Measurements from ENCODE around the gene RGS3. TPM values are rescaled to one million over a fixed set of nuclear protein-coding genes. Genes with fewer than 3 reads are reported as not detected.

RGS3 gene
- total and polyA plus RNA-seq, 11 donors = 93.4 to 214 (median 134) TPM

GRCh38 chr9:113471566-113471965, 8.0 kb downstream of the RGS3 start:
- H3K27me3 ChIP-seq = no peaks in the 10 kb centered on the region
- H3K4me3 ChIP-seq = no peak overlapping the region
- no peaks in the 10 kb centered on the region for H3K9me3 ChIP-seq
- ATAC-seq = no peak
- WGBS, 4 donors = 87 to 93% (median 91%) methylated on average over 6 of the region's 6 CpGs
- H3K27ac ChIP-seq = no peak overlapping the region
- TF ChIP-seq CTCF (IDR thresholded peaks at IDR 0.05) (no peak), POLR2A (IDR thresholded peaks at IDR 0.05) (no peak)
- H3K36me3 ChIP-seq = no peaks in the 10 kb centered on the region
- intact Hi-C loops (cut with DNase I) = no loop called here
- DNase-seq = no peak
- H3K4me1 ChIP-seq = peaks cover 0 to 36% (median 5%) of the 10 kb centered on the region in 12 donors

- ATAC-seq (no peak), DNase-seq (no peak)
- WGBS, 4 donors = 95 to 98% (median 96%) methylated on average over 5 of the region's 5 CpGs
- intact Hi-C loops (cut with DNase I) = no loop called here
- TF ChIP-seq CTCF (IDR thresholded peaks at IDR 0.05) (no peak), POLR2A (IDR thresholded peaks at IDR 0.05) (no peak)
- no peak overlapping the region for H3K27ac ChIP-seq
- no peaks in the 10 kb centered on the region for H3K9me3 ChIP-seq
- H3K27me3 ChIP-seq = no peaks in the 10 kb centered on the region
- no peak overlapping the region for H3K4me3 ChIP-seq
- no peaks in the 10 kb centered on the region for H3K36me3 ChIP-seq
- H3K4me1 ChIP-seq = peaks cover 0 to 40% (median 5%) of the 10 kb centered on the region in 12 donors
Observed at GRCh38 chr9:113472199-113472598, 8.7 kb downstream of the RGS3 start.

- Histone ChIP-seq H3K36me3 (no peaks in the 10 kb centered on the region), H3K4me1 (peaks cover 0 to 49% (median 8%) of the 10 kb centered on the region in 12 donors), H3K27me3 (no peaks in the 10 kb centered on the region), H3K4me3 (no peak overlapping the region), H3K27ac (peak overlapping the region in 5 of 12 donors; percentile 14 to 48 (median 32)), H3K9me3 (no peaks in the 10 kb centered on the region)
- intact Hi-C loops (cut with DNase I) = no loop called here
- DNase-seq = no peak
- TF ChIP-seq CTCF (IDR thresholded peaks at IDR 0.05) (no peak), POLR2A (IDR thresholded peaks at IDR 0.05) (no peak)
- 55 to 66% (median 62%) methylated on average over 7 to 8 of the region's 8 CpGs for WGBS, 4 donors
- peak in 1 of 4 donors; percentile 23 for ATAC-seq
Observed at GRCh38 chr9:113474360-113475028, 11.0 kb downstream of the RGS3 start.

- Histone ChIP-seq H3K27ac (peak overlapping the region in 2 of 12 donors; percentile 32 to 48), H3K36me3 (no peaks in the 10 kb centered on the region), H3K4me1 (peaks cover 0 to 51% (median 8%) of the 10 kb centered on the region in 12 donors), H3K27me3 (no peaks in the 10 kb centered on the region), H3K4me3 (no peak overlapping the region), H3K9me3 (no peaks in the 10 kb centered on the region)
- ATAC-seq (peak in 2 of 4 donors; percentile 31), DNase-seq (no peak)
- intact Hi-C loops (cut with DNase I) = no loop called here
- TF ChIP-seq CTCF (IDR thresholded peaks at IDR 0.05) = no peak
- TF ChIP-seq POLR2A (IDR thresholded peaks at IDR 0.05) = no peak
- 50 to 70% (median 62%) methylated on average over 2 of the region's 2 CpGs for WGBS, 4 donors
Observed at GRCh38 chr9:113475031-113475430, 11.5 kb downstream of the RGS3 start.
